Measurements from ENCODE around the gene GSTM5. TPM values are rescaled to one million over a fixed set of nuclear protein-coding genes. Genes with fewer than 3 reads are reported as not detected.

The GSTM5 gene
- total and polyA plus RNA-seq, 2 of the 13 experiments (the other 11 are each of a cell fraction or from before 2014, with no cell fraction given), result not detected

DNA sequence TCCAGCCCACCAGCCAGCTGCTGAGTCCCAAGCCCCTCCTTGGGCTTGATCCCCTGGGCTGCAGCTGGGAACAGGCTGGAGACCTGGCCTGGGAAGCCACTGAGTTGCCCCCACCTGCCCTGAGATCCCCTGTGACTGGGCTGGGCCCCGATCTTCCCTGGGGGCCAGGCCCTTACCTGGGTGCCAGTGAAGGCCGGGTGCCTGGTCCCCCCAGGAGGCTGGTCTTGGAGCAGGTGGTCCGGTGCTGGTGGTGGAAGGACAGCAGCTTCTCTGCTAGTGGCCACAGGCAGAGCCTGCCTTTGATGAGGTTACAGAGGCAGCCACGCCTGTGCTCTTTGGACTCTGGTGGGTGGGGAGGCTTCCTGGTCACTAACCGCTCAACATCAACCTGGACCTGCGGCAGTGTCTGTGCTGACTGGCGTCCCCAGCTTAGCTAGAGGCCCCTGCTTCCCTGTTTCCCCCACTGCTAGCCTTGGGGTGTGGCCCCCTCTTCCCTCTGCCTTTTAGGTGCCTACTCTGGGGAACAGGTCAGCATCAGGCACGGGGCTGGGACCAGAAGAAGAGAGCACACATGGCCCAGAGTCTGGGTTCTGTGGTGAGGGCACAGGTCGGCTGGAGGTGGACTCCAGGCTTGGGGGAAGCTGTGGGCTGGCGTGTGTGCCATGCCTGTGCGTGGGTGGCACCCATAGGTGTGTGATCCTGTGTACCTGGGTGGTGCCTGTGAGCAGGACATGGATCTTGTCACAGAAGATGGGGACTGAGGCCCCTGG, 51.8 kb downstream of the GSTM5 start, which contains the start of gene EPS8L3 (continued):
- TF ChIP-seq, protein P1, sequence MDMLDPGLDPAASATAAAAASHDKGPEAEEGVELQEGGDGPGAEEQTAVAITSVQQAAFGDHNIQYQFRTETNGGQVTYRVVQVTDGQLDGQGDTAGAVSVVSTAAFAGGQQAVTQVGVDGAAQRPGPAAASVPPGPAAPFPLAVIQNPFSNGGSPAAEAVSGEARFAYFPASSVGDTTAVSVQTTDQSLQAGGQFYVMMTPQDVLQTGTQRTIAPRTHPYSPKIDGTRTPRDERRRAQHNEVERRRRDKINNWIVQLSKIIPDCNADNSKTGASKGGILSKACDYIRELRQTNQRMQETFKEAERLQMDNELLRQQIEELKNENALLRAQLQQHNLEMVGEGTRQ (IDR thresholded peaks at IDR 0.05; ENCODE audit: low read depth, low read length), result no peak
- TF ChIP-seq, protein P1 (CRISPR knock-in tag; IDR thresholded peaks at IDR 0.05; ENCODE audit: borderline replicate concordance), result no peak
- TF ChIP-seq ZNF124 (CRISPR knock-in tag; IDR thresholded peaks at IDR 0.05) (no peak), TCF12 (IDR thresholded peaks at IDR 0.05) (no peak), TCF12 (CRISPR knock-in tag; IDR thresholded peaks at IDR 0.05) (peak; percentile 62; the same call in 1 of the 2 replicates), NR1H2 (CRISPR knock-in tag; IDR thresholded peaks at IDR 0.05; ENCODE audit: borderline replicate concordance, low read depth) (no peak), CCAR2 (optimal IDR thresholded peaks at IDR 0.05; ENCODE audit: low read depth, low read length) (no peak), ZNF224 (CRISPR knock-in tag; IDR thresholded peaks at IDR 0.05) (0 out of 2 replicates have a peak, but pooled peaks have one; percentile 75), MAFG (CRISPR knock-in tag; IDR thresholded peaks at IDR 0.05) (no peak), MAX (IDR thresholded peaks at IDR 0.05) (peak; percentile 82), ZNF678 (CRISPR knock-in tag; IDR thresholded peaks at IDR 0.05) (no peak), NONO (IDR thresholded peaks at IDR 0.05) (no peak), NONO (CRISPR knock-in tag; conservative IDR thresholded peaks at IDR 0.05) (no peak), ZNF780A (CRISPR knock-in tag; IDR thresholded peaks at IDR 0.05) (no peak), POGZ (CRISPR knock-in tag; IDR thresholded peaks at IDR 0.05) (peak; percentile 61), MAFF (IDR thresholded peaks at IDR 0.05; ENCODE audit: low read depth, low read length) (no peak), ZSCAN9 (CRISPR knock-in tag; IDR thresholded peaks at IDR 0.05; ENCODE audit: borderline replicate concordance) (no peak), SAFB2 (CRISPR knock-in tag; IDR thresholded peaks at IDR 0.05; ENCODE audit: borderline replicate concordance, low read depth) (no peak; the same call in 1 of the 2 replicates), ZNF143 (CRISPR knock-in tag; IDR thresholded peaks at IDR 0.05) (no peak), RFXANK (CRISPR knock-in tag; IDR thresholded peaks at IDR 0.05) (no peak), EP300 (IDR thresholded peaks at IDR 0.05; ENCODE audit: low read depth in 2 of 2, low read length in 2 of 2) (peak in 1 of 2 experiments; percentile 32; a peak in 1 of 4 replicates), EP300 (CRISPR knock-in tag; IDR thresholded peaks at IDR 0.05; ENCODE audit: borderline replicate concordance) (no peak), ZBTB46 (CRISPR knock-in tag; IDR thresholded peaks at IDR 0.05; ENCODE audit: borderline replicate concordance) (no peak)
- TF ChIP-seq, protein P2, sequence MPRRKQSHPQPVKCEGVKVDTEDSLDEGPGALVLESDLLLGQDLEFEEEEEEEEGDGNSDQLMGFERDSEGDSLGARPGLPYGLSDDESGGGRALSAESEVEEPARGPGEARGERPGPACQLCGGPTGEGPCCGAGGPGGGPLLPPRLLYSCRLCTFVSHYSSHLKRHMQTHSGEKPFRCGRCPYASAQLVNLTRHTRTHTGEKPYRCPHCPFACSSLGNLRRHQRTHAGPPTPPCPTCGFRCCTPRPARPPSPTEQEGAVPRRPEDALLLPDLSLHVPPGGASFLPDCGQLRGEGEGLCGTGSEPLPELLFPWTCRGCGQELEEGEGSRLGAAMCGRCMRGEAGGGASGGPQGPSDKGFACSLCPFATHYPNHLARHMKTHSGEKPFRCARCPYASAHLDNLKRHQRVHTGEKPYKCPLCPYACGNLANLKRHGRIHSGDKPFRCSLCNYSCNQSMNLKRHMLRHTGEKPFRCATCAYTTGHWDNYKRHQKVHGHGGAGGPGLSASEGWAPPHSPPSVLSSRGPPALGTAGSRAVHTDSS (CRISPR knock-in tag; conservative IDR thresholded peaks at IDR 0.05), result no peak
- TF ChIP-seq, protein P3, sequence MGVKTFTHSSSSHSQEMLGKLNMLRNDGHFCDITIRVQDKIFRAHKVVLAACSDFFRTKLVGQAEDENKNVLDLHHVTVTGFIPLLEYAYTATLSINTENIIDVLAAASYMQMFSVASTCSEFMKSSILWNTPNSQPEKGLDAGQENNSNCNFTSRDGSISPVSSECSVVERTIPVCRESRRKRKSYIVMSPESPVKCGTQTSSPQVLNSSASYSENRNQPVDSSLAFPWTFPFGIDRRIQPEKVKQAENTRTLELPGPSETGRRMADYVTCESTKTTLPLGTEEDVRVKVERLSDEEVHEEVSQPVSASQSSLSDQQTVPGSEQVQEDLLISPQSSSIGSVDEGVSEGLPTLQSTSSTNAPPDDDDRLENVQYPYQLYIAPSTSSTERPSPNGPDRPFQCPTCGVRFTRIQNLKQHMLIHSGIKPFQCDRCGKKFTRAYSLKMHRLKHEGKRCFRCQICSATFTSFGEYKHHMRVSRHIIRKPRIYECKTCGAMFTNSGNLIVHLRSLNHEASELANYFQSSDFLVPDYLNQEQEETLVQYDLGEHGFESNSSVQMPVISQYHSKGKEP (CRISPR knock-in tag; IDR thresholded peaks at IDR 0.05), result no peak

All from HepG2 (cell line).